Measurements from ENCODE around the gene MEF2D. TPM values are rescaled to one million over a fixed set of nuclear protein-coding genes. Genes with fewer than 3 reads are reported as not detected.

MEF2D gene
- polyA plus RNA-seq, 1 donor (not counting 4 experiments of a cell fraction or from before 2014, with no cell fraction given), result 9.3 TPM

DNA sequence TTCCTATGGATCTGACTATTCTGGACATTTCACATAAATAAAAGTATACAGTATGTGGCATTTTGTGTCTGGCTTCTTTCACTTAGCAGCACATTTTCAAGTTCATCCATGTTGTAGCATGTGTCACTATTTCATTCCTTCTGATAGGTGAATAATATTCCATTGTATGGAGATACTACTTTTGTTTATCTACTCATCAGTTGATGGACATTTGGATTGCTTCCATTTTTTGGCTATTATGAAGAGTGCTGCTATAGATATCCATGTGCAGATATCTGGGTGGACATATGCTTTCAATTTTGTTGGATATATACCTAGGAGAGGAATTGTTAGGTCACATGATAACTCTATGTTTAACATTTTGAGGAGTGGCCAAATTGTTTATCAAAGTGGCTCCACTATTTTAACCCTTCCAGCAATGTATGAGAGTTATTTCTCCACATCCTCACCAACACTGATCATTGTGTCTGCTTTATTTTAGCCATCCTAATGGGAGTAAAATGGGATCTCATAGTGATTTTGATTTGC is 21.9 kb upstream of the MEF2D start:
- no peaks in the 10 kb centered on the region for H3K27me3 ChIP-seq (ENCODE audit: control insufficient read depth, extremely low read depth, insufficient read depth, low read length)
- TF ChIP-seq, protein P1, sequence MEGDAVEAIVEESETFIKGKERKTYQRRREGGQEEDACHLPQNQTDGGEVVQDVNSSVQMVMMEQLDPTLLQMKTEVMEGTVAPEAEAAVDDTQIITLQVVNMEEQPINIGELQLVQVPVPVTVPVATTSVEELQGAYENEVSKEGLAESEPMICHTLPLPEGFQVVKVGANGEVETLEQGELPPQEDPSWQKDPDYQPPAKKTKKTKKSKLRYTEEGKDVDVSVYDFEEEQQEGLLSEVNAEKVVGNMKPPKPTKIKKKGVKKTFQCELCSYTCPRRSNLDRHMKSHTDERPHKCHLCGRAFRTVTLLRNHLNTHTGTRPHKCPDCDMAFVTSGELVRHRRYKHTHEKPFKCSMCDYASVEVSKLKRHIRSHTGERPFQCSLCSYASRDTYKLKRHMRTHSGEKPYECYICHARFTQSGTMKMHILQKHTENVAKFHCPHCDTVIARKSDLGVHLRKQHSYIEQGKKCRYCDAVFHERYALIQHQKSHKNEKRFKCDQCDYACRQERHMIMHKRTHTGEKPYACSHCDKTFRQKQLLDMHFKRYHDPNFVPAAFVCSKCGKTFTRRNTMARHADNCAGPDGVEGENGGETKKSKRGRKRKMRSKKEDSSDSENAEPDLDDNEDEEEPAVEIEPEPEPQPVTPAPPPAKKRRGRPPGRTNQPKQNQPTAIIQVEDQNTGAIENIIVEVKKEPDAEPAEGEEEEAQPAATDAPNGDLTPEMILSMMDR (optimal IDR thresholded peaks at IDR 0.05 in 1 of 3, IDR thresholded peaks at IDR 0.05 in 1 of 3, conservative IDR thresholded peaks at IDR 0.05 in 1 of 3; ENCODE audit: extremely low read depth in 1 of 3, insufficient read depth in 2 of 3, low read length in 3 of 3), result no peak
- no peak for TF ChIP-seq EZH2 (IDR thresholded peaks at IDR 0.05; ENCODE audit: low read length)
- H3K79me2 ChIP-seq (ENCODE audit: control insufficient read depth, insufficient read depth, low read length), result no peaks in the 10 kb centered on the region
- H3K9me3 ChIP-seq (ENCODE audit: control insufficient read depth, low read depth, low read length), result no peaks in the 10 kb centered on the region
- no peaks in the 10 kb centered on the region for H3K9me1 ChIP-seq (ENCODE audit: control insufficient read depth, extremely low read depth, insufficient read depth, low read length)
- H3K36me3 ChIP-seq (ENCODE audit: control insufficient read depth in 2 of 2, extremely low read depth in 1 of 2, insufficient read depth in 2 of 2, low read length in 2 of 2), result peaks cover 0 to 16% of the 10 kb centered on the region in 2 experiments
- H4K20me1 ChIP-seq (ENCODE audit: control insufficient read depth, extremely low read depth, insufficient read depth, low read length), result no peaks in the 10 kb centered on the region
- H3K4me2 ChIP-seq (ENCODE audit: control insufficient read depth, extremely low read depth, insufficient read depth, low read depth, low read length), result no peak overlapping the region
- FAIRE-seq (no peak), DNase-seq (ENCODE audit: low read depth, low spot score) (no peak)
- H3K4me1 ChIP-seq (ENCODE audit: control insufficient read depth, extremely low read depth, insufficient read depth, low read length), result no peaks in the 10 kb centered on the region
- H2AFZ ChIP-seq (ENCODE audit: control insufficient read depth, low read length), result no peak overlapping the region
- no peak overlapping the region for H3K9ac ChIP-seq (ENCODE audit: control insufficient read depth, extremely low read depth, insufficient read depth, low read length)
- no peak overlapping the region for H3K4me3 ChIP-seq (ENCODE audit: control insufficient read depth in 2 of 3, extremely low read depth in 1 of 3, insufficient read depth in 2 of 3, low read depth in 1 of 3, low read length in 3 of 3)
- dilution Hi-C loops (cut with MboI; ENCODE audit: extremely low pct_ligation_motif_present, low sequenced_read_pairs), result no loop called here
- no peak overlapping the region for H3K27ac ChIP-seq (ENCODE audit: control insufficient read depth, insufficient read depth, low read length)

DNA sequence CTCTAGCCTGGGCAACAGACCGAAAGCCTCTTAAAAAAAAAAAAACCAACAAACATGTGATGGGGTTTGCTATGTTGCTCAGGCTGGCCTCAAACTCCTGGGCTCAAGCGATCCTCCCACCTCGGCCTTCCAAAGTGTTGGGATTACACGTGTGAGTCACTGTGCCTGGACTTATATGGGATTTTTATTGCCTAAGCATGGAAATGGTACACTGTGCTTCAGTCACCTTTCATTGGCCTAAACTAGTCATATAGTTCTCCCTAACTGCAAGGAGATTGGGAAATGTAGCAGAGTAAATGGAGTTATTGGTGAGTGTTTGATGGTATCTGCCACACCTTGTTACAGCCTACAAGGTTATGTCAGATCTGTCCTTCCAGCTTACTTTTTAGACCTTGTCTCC is 17.2 kb upstream of the MEF2D start:
- no peaks in the 10 kb centered on the region for H3K9me3 ChIP-seq (ENCODE audit: control insufficient read depth, low read depth, low read length)
- DNase-seq (ENCODE audit: low read depth, low spot score), result no peak
- dilution Hi-C loops (cut with MboI; ENCODE audit: extremely low pct_ligation_motif_present, low sequenced_read_pairs), result no loop called here
- no peak overlapping the region for H3K4me3 ChIP-seq (ENCODE audit: control insufficient read depth in 2 of 3, extremely low read depth in 1 of 3, insufficient read depth in 2 of 3, low read depth in 1 of 3, low read length in 3 of 3)
- H3K36me3 ChIP-seq (ENCODE audit: control insufficient read depth in 2 of 2, extremely low read depth in 1 of 2, insufficient read depth in 2 of 2, low read length in 2 of 2), result no peaks in the 10 kb centered on the region
- no peaks in the 10 kb centered on the region for H4K20me1 ChIP-seq (ENCODE audit: control insufficient read depth, extremely low read depth, insufficient read depth, low read length)
- H3K4me1 ChIP-seq (ENCODE audit: control insufficient read depth, extremely low read depth, insufficient read depth, low read length), result no peaks in the 10 kb centered on the region
- no peak overlapping the region for H3K9ac ChIP-seq (ENCODE audit: control insufficient read depth, extremely low read depth, insufficient read depth, low read length)
- no peaks in the 10 kb centered on the region for H3K27me3 ChIP-seq (ENCODE audit: control insufficient read depth, extremely low read depth, insufficient read depth, low read length)
- no peak for FAIRE-seq
- H2AFZ ChIP-seq (ENCODE audit: control insufficient read depth, low read length), result no peak overlapping the region
- no peak overlapping the region for H3K4me2 ChIP-seq (ENCODE audit: control insufficient read depth, extremely low read depth, insufficient read depth, low read depth, low read length)
- H3K27ac ChIP-seq (ENCODE audit: control insufficient read depth, insufficient read depth, low read length), result no peak overlapping the region
- H3K9me1 ChIP-seq (ENCODE audit: control insufficient read depth, extremely low read depth, insufficient read depth, low read length), result no peaks in the 10 kb centered on the region
- TF ChIP-seq EZH2 (IDR thresholded peaks at IDR 0.05; ENCODE audit: low read length), result no peak
- TF ChIP-seq, protein P1 (optimal IDR thresholded peaks at IDR 0.05 in 1 of 3, IDR thresholded peaks at IDR 0.05 in 1 of 3, conservative IDR thresholded peaks at IDR 0.05 in 1 of 3; ENCODE audit: extremely low read depth in 1 of 3, insufficient read depth in 2 of 3, low read length in 3 of 3), result no peak
- H3K79me2 ChIP-seq (ENCODE audit: control insufficient read depth, insufficient read depth, low read length), result no peaks in the 10 kb centered on the region

All from keratinocyte (primary cell).